Adrenal gland (tissue), 5 donors: ENCODE results near the gene ZIC2.

Experiments
- POLR2A ChIP-seq, 2 donors: fragments of 450-650 bp; IDR thresholded peaks; one replicate each; pipeline ENCODE4 v1.6.1; 2017; ENCODE audit warnings: antibody characterized with exemption in 2 of 2, mild to moderate bottlenecking in 2 of 2, moderate library complexity in 1 of 2
- TF ChIP-seq, protein P1 (sequence below), 6 experiments: fragments of 450-650 bp in 4 of 6; fragments of 200-600 bp in 2 of 6; sonication (generic) in 1 of 6; IDR thresholded peaks; 1 replicate in 5 of 6; 2 replicates in 1 of 6; pipeline versions ENCODE4 v1.5.1 to v1.8.0; 2016 to 2021; ENCODE audit warnings: antibody characterized with exemption in 6 of 6, mild to moderate bottlenecking in 2 of 6, moderate library complexity in 1 of 6
- donor health status: DM: no; HTN: no; CAD: no.

DNA sequence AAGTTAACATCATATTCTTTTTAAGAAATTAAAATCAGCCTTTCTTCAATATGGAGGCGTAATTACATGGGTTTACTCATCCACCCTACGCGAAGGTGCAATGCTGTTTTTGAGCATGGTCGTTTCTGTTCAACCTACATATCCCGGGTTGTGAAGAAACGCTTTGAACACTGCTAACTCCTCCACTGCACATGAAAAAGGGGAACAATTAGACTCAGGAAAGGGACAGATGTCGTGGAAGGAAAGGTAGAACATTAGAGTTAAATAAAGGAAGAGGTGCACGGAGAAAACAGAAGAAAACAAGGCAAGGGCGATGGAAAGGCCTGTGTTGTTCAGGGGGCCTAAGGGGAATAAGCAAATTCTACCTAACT is 14.1 kb upstream of the ZIC2 start:
- TF ChIP-seq, protein P1, sequence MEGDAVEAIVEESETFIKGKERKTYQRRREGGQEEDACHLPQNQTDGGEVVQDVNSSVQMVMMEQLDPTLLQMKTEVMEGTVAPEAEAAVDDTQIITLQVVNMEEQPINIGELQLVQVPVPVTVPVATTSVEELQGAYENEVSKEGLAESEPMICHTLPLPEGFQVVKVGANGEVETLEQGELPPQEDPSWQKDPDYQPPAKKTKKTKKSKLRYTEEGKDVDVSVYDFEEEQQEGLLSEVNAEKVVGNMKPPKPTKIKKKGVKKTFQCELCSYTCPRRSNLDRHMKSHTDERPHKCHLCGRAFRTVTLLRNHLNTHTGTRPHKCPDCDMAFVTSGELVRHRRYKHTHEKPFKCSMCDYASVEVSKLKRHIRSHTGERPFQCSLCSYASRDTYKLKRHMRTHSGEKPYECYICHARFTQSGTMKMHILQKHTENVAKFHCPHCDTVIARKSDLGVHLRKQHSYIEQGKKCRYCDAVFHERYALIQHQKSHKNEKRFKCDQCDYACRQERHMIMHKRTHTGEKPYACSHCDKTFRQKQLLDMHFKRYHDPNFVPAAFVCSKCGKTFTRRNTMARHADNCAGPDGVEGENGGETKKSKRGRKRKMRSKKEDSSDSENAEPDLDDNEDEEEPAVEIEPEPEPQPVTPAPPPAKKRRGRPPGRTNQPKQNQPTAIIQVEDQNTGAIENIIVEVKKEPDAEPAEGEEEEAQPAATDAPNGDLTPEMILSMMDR (IDR thresholded peaks at IDR 0.05), result no peak
- no peak for TF ChIP-seq POLR2A (IDR thresholded peaks at IDR 0.05)
